GM20000 (cell line): ENCODE data around the gene STON2.

Experiments
- DNase-seq: peaks from one replicate; pipeline ENCODE4 v3.0.0; 2012; ENCODE audit warnings: low spot score
- TF ChIP-seq, protein P1 (sequence below): IDR thresholded peaks from 2 replicates; pipeline ENCODE4 v1.5.1; 2012; ENCODE audit warnings: mild to moderate bottlenecking, control low read depth; ENCODE audit errors: extremely low read depth, missing control alignments

Gene STON2, protein sequence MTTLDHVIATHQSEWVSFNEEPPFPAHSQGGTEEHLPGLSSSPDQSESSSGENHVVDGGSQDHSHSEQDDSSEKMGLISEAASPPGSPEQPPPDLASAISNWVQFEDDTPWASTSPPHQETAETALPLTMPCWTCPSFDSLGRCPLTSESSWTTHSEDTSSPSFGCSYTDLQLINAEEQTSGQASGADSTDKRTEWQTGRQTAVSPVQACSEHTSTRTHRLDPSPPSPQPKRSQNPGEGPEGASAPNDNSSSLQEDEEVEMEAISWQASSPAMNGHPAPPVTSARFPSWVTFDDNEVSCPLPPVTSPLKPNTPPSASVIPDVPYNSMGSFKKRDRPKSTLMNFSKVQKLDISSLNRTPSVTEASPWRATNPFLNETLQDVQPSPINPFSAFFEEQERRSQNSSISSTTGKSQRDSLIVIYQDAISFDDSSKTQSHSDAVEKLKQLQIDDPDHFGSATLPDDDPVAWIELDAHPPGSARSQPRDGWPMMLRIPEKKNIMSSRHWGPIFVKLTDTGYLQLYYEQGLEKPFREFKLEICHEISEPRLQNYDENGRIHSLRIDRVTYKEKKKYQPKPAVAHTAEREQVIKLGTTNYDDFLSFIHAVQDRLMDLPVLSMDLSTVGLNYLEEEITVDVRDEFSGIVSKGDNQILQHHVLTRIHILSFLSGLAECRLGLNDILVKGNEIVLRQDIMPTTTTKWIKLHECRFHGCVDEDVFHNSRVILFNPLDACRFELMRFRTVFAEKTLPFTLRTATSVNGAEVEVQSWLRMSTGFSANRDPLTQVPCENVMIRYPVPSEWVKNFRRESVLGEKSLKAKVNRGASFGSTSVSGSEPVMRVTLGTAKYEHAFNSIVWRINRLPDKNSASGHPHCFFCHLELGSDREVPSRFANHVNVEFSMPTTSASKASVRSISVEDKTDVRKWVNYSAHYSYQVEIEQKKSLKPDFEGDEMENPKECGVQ

DNA sequence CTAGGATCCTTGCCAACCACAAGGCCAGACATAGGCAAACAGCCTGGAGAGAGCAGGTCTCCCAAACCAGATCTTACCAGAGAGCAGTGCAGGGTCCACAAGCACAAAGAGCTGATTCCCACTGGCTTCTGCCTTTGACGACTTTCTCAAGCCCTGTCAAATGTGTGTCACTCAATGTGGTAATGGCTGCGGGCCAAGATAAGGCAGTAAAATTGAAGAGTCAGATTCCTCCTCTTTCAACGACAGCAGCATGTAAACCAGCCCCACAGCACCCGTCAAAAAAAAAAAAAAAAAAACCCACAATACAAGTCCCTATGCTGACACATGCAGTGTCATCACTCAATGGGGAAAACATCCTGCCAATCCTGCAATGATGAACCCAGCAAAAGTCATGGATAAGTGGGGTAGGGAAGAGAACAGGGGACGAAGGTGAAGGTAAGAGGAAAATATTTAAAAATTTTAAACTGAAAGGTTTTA is at the start of gene STON2:
Gene STON2, minus strand, starts transcription at position 123 of the 477 bp plus-strand sequence. CDS start 1,942 bp downstream, outside the sequence.
- TF ChIP-seq, protein P1, sequence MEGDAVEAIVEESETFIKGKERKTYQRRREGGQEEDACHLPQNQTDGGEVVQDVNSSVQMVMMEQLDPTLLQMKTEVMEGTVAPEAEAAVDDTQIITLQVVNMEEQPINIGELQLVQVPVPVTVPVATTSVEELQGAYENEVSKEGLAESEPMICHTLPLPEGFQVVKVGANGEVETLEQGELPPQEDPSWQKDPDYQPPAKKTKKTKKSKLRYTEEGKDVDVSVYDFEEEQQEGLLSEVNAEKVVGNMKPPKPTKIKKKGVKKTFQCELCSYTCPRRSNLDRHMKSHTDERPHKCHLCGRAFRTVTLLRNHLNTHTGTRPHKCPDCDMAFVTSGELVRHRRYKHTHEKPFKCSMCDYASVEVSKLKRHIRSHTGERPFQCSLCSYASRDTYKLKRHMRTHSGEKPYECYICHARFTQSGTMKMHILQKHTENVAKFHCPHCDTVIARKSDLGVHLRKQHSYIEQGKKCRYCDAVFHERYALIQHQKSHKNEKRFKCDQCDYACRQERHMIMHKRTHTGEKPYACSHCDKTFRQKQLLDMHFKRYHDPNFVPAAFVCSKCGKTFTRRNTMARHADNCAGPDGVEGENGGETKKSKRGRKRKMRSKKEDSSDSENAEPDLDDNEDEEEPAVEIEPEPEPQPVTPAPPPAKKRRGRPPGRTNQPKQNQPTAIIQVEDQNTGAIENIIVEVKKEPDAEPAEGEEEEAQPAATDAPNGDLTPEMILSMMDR, result no peak
- no peak for DNase-seq

DNA sequence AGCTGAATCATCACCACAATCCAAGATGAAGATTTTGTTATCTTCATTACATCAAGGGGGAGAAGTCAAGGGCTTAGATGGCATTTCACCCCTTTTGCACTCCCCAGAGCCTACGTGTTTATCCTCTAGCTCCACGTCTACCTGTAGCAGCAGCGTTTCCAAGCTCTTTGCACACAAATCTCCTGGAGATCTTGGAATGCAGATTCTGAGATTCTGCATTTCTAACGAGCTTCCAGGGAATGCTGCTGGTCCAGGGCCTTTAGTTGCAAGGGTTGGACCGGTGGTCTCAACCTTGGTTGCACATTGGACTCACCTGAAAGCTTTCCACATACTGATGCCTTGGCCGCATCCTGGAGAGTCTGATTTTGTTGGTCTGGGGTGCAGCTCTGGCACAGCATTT is 49.5 kb upstream of the STON2 start:
- DNase-seq, result no peak

DNA sequence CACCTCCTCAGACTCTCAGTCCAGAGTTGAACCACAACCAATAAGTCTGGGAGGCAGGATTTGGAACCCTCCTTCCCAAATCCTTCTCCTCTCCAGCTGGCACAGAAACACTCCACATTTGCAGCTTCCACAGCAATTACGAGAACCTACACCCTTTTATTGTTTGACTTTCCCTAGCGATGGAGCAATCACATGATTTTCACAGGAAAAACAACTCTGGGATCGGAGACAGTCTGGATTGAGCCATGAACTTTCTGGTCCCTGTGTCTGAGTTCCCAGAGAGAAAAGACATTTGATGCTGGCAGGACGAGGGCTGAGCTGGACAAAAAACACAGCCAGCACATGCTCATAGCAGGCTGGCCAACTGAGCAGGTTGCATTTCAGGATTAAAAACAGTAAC is 49.0 kb upstream of the STON2 start:
- TF ChIP-seq, protein P1, result no peak
- no peak for DNase-seq

More for the DNA sequence above, 49.5 kb upstream of the STON2 start:
- TF ChIP-seq, protein P1, result no peak

DNA sequence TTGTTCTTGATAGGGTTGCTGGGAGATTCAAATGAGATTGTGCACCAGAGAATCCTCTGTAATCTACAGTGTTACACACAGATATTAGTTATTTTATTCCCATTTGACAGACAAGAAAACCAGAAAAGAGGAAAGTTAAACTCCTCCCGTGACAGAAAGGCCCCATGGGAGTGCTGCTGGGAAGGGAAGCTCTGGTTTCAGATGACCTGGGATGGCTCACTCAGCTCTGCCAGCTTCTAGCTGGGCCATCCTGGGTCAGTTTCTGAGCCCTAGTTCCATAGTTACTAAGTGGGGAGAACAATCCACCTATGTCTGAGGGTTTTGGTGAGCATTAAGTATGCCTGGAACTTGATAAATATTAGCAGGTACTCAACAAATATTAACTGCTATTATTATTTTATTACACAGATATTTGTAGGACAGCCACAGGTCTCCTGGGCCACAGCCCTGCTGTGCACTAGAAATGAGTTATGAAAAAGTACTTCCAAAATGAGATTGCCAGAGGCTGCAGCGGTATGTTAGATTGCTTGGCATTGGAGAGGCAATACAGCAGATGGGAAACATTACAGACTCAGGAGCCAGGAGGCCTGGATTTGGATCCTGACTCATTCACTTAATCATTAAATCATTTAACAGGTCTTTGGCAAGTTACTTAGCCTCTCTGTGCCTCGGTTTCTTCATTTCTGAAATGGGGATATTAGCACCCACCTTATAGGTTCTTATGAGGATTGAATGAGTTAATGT is 47.1 kb upstream of the STON2 start:
- DNase-seq, result no peak
- TF ChIP-seq, protein P1, result no peak

DNA sequence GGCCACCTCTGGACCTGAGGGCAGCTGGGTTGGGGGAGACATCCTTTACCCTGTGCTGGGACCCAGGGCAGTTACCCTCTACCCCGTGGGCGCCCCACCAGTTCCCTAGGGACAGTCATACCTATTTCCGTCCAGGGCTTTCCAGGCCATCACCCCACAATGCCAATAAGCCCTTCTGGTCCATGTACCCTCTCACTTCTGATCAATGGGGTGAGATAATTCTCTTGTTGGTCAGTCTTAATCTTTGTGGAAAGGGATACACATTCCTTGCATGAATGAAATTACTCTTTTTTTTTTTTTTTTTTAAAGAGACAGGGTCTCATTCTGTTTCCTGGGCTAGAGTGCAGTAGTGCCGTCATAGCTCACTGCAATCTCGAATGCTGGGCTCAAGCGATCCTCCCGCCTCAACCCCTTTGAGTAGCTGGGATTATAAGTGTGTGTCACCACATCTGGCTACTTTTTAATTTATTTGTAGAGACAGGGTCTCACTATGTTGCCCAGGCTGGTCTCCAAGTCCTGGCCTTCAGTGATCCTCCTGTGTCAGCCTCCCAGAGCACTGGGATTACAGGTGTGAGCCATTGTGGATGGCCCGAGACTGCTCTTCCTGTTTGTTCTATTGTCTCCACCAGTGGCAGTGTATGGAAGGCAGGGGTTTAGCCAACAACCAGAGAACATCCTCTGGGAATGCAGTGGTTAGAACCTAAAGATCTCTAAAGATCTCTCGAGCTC is 46.3 kb upstream of the STON2 start:
- TF ChIP-seq, protein P1, result no peak
- no peak for DNase-seq

DNA sequence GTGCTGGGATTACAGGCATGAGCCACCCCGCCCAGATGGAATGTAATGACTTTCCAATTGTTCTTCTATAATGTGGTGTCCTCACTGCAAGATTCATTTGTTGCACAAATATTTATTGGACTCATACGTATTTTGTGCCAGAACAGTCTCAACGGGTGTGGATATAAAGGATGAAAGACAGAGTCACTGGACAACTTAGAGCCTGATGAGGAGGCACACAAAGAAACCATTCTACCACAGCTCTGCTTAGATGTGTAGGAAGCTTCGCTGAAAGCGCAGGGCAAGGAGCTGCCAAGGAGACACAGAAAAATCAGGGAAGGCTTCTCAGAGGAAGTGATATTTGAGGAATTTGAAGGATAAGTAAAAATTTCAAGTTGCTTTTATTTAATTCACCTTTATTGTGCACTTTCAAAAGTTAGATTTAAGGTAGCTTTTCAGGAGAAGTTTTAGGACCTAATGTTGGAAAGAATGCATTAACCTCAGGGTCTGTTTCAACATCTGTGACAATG is 41.6 kb upstream of the STON2 start:
- no peak for DNase-seq
- TF ChIP-seq, protein P1, result no peak
